GM21515 (cell line): ENCODE results near the gene PRDM10.
"Not testable (repeated sequence)": the region's sequence is repeated elsewhere in the genome, so short reads cannot be mapped to it uniquely, and the experiment has no call there.

Experiments
- ATAC-seq: cut with Tn5 transposase; IDR thresholded peaks from one replicate; pipeline ENCODE4 v1.9.1; 2021; ENCODE audit not compliant: unreplicated experiment

The PRDM10 gene, protein sequence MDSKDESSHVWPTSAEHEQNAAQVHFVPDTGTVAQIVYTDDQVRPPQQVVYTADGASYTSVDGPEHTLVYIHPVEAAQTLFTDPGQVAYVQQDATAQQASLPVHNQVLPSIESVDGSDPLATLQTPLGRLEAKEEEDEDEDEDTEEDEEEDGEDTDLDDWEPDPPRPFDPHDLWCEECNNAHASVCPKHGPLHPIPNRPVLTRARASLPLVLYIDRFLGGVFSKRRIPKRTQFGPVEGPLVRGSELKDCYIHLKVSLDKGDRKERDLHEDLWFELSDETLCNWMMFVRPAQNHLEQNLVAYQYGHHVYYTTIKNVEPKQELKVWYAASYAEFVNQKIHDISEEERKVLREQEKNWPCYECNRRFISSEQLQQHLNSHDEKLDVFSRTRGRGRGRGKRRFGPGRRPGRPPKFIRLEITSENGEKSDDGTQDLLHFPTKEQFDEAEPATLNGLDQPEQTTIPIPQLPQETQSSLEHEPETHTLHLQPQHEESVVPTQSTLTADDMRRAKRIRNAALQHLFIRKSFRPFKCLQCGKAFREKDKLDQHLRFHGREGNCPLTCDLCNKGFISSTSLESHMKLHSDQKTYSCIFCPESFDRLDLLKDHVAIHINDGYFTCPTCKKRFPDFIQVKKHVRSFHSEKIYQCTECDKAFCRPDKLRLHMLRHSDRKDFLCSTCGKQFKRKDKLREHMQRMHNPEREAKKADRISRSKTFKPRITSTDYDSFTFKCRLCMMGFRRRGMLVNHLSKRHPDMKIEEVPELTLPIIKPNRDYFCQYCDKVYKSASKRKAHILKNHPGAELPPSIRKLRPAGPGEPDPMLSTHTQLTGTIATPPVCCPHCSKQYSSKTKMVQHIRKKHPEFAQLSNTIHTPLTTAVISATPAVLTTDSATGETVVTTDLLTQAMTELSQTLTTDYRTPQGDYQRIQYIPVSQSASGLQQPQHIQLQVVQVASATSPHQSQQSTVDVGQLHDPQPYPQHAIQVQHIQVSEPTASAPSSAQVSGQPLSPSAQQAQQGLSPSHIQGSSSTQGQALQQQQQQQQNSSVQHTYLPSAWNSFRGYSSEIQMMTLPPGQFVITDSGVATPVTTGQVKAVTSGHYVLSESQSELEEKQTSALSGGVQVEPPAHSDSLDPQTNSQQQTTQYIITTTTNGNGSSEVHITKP

DNA sequence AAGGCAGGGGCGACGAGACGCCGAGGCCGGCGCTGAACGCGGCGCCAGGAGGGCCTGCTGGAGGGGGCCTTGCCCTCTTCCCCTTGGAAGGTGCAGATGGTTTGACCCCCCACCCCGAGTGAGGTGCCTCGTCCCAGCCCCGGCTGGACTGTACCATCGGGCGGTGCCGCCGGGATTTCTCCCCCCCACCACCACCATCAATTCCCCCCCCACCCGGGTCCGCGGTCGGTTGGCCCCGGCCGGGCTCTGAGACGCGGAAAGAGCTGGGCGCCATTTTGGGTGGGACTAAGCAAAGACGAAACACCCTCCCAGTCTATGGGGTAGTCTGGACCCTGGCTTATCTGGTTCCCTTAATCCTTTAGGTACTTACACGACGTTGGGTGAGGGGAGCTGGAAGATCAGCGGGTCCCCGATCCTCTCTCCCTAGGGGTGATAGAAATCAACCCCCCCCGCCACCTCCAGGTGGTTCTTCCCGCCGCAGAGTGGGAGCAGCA, at the start of gene PRDM10:
TSS of gene PRDM10 (minus strand) at position 484 of the 494 bp plus-strand sequence. CDS start 41,871 bp downstream, outside the sequence.
- peak; percentile 47 for ATAC-seq

DNA sequence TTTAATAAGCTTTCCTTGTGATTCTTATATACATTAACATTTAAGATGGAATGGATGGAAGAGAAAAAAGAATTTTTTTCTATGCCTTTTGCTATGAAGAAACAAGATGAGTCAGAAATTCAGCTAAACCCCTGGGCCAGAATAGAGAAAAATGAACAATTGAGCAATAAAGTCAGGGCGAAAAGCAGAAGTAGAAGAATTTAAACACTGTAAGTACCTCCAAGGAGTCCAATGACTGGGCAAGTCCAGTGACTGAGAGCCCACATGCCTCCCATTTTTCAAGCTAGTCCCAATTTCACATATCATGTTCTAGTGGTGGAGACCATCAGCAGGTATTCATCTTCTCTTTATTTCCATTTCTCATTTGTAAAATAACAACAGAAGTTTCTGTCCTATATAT, 48.4 kb upstream of the PRDM10 start:
- ATAC-seq: no peak

DNA sequence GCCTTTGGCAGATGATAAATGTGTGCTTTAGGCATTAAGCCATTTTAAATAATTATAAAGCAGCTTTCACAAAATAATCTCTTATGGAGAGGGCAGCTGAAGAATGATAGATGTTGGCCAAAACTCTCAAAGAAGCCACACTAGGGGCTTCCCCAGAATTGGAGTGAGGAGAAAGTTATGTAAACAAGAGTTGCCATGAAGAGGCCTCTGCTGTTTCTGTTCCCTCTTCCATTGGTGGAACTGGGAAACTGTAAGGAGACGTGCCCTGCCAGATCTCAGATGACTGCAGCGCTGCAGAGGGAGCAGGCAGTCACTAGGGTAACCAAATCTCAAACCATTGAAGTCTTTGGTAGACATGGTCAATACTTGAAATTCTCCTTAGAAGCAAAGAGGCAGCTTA, 47.6 kb upstream of the PRDM10 start:
- no peak for ATAC-seq

DNA sequence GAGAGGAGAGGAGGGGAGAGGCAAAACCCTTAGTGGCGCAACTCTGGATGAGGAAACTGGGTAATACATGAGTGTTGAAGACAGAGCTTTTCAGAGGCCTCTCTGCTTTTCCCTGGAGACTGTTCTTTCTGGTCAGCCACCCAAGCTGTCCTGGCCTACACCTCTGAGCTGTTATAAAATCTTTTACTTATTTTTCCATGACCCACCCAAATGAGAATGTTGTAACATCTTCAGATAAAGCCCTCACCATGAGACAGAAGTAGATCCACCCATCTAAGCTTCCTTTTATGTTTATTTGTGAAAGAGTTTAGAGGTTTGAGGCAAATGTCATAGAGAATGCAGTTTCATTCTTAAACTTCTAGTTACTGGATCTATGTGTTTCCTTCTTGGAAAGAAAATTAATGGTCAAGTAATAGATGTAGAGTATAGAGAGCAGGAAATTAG, 46.7 kb upstream of the PRDM10 start:
- ATAC-seq: no peak

DNA sequence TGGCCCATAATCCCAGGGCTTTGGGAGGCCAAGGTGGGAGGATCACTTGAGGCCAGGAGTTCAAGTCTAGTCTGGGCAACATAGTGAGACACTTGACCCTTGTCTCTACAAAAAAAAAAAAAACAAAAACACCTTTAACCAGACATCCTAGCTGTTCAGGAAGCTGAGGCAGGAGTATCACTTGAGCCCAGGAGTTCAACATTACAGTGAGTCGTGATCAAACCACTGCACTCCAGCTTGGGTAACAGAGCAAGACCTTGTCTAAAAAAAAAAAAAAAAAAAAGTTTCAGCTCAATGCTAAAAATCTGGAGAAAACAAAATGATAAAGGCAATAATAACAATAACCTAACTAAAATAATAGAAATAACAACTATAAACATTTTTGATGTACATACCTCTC, 44.5 kb upstream of the PRDM10 start:
- no peak for ATAC-seq

DNA sequence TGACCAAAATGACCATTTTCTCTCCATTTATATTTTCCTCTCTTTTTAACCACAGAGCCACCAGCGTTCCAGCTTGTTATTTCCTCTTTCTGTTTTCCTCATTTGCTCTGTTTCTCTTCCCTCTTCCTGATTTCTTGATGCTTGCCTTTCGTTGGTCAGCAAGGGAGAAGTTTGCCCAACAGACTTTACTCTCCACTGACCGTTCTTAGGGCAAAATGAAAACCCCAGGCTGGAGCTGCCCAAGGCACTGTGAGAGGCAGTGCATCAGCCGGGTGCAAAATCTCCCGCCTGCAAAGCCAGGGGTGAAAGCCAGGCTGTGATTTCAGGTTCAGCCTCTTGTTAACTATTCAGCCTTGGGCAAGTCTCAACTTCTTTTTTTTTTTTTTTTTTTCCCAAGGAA, 40.9 kb upstream of the PRDM10 start:
- no peak for ATAC-seq

DNA sequence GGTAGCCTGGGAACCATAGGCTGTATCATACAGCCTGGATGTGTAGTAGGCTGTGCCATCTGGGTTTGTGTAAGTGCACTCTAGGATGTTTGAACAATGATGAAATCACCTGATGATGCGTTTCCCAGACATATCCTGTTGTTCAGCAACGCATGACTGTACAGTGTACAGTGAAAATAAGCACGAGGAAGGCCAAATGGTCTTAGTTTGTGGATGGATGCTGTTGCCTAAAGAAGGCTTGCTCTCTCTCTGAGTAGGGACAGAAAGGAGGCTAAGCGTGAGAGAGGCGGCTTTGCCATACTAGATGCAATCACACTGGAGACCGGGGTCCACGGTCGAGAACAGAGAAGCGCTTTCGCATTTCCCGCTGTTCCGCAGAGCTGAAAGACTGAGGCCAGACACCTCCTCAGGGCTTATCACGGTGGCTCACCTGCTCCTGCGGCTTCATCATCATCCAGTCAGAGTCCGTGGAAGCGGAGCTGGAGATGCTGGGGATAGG, 39.5 kb upstream of the PRDM10 start:
- no peak for ATAC-seq

DNA sequence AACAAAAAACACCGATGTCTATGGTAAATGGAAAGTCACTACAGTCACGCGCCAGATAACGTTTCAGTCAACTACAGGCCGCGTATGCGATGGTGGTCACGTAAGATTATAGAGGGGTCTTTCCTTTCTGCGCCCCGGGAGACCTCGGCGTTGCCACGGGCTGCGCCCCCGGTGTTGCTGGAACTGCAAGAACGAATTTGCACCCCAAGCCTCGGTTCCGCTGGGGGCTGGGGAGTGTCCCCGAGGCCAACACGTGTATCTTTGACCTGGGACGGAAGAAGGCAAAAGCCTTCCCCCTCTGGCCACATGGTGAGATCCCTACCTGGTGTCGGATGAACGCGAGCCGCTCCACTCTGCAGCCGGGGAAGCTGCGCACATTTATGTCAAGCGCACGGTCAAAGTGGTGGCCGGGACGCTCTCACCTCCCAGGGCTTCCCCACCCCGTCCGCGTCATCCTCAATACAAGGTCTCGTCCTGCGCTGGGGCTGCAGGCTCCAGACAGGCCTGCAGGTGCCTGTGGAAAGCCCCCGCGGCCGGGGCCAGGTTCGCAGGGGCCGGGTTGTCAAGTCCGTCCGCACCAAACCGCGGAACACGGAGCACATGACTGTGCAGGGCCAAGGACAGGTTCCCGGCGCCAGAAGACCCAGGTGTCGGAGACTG, 37.8 kb upstream of the PRDM10 start:
- no peak for ATAC-seq

DNA sequence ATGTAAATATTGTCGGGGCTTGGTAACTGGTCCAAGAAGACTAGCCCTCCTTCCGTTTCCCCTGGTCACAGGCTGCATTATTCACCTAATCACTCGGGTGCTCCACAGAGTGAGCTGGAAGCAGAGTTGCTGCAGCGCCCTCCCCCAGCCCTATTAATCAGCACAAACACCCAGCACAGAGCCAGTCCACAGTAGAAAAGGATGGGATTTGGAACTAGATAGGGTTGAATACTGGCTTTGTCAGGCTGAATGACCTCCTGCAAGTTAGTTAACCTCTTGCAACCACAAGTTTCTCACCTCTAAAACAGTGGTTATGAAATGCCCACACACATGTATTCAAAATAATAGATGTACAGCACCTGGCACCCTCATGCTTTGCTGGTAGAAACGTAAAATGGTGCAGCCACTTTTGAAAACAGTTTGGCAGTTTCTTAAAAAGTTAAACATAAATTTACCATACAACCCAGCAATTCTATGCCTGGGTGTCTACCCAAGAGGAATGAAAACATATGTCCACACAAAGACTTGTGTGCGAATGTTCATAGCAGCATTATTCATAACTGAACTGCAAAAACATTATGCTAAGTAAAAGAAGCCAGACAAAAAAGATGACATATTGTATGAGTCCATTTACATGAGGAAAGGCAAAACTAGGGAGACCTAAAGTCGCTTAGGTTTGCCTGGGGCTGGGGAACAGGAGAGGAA, 35.4 kb upstream of the PRDM10 start:
- no peak for ATAC-seq

DNA sequence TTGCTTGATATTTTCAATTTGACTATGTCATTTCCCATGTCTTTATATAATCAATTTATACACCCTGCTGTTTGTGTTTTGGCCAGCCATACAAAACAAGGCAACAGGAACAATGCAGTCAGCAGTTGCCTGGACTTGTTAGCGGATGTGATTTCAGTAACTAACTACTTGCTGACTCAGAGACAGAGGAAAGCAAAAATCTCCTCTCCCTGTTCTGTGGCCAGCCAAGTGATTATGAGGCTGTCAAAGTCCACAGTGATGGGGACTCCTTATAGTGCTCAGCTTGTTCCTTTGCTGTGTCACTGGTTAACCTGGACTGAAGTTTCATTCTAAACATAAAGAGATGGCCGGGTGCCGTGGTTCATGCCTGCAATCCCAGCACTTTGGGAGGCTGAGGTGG, 34.4 kb upstream of the PRDM10 start:
- no peak for ATAC-seq

DNA sequence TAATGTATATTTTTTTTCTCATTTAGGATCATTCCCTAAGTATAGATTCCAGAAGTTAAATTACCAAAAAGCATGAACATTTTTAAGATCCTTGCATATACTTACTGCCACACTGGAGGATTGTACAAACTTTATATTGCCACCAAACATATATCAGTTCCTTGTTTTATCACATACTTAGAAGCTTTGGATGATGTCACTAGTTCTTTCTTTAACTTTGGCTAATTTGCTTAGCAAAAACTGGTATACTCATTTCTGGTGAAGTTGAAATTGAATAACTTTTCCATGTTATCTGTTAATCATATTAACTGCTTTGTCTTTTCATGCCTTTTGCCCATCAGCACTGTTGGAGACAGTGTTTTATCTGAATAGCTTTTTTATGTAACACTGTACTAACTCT, 31.6 kb upstream of the PRDM10 start:
- no peak for ATAC-seq

DNA sequence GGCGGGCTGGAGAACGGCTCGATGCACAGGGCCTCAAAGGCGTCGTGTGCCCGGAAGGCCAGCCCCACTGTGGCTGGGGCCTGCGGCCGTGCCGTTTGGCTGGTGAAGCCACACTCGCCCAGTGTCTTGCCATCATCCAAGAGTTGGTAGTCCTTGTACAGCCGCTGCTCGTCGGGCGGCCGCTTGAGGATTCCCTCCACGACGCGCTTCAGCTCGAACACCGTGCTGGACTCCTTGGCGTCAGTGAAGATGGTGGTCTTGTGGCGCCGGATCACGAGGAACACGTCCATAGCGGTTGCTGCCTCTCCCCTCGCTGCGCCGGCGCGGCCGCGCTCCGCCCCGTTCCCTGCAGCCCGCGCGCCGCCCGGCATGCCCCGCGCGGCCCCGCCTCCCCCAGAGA, 30.3 kb upstream of the PRDM10 start:
- ATAC-seq: no peak

DNA sequence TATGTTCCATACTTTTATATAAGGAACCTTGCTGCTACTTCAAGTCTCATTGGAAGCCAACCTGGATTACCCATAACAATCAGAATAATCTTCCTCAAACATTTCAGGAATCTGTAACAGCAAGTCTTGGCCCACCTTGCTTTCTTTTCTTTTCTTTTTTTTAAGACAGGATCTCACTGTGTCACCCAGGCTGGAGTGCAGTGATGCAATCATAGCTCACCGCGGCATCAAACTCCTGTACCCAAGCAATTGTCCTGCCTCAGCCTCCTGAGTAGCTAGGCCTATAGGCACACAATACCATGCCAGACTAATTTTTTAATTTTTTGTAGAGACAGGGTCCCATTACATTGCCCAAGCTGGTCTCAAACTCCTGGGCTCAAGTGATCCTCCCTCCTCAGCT, 29.3 kb upstream of the PRDM10 start:
- no peak for ATAC-seq

DNA sequence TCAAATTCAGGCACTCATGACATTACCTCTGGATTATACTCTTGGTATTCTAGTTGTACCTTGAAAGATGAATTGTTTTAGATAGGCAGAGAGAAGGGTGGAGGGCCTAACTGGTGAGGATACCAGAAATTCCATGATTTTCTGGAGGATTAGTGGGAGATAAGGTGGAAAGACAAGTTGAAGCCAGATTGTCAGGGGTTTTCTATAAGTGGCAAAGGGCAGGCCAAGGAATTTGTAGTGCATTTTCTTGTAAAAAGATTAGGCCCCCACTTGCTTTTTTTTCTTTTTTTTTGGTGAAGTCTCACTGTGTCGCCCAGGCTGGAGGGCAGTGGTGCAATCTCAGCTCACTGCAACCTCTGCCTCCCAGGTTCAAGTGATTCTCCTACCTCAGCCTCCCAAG, 28.4 kb upstream of the PRDM10 start:
- no peak for ATAC-seq

DNA sequence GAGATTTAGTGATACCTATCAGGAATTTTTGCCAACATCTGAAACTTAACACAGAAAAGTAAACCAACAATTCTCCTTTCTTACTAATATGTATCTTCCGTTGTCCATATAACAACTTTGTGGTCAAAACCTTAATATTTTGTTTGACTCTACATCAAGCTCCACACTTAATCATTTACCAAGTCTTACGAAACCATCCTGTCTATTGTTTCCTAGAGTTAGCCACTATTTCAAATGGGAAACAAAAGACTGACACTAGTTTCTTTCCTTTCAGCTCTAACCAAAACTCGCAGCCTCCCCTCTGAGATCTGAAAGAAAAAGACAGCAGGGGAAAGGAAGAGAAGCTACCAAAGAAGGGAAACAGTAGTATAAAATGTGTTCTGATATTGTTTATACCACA, 26.5 kb upstream of the PRDM10 start:
- ATAC-seq: no peak

DNA sequence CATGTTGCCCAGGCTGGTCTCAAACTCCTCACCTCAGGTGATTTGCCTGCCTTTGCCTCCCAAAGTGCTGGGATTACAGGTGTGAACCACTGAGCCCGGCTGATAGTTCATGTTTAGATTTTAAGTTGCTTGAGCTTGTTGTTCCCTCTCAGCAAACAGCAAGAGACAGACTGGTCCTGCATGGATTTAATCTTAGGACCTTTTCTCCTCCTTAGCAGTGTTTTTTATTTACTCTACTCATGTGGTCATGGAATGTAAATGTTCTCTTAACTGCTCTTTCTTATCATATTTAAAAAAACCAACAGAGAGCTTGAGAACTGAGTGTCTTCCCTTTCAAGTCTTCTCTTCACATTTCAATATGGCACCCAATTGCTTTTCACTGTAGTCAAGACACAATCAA, 22.7 kb upstream of the PRDM10 start:
- ATAC-seq: no peak

DNA sequence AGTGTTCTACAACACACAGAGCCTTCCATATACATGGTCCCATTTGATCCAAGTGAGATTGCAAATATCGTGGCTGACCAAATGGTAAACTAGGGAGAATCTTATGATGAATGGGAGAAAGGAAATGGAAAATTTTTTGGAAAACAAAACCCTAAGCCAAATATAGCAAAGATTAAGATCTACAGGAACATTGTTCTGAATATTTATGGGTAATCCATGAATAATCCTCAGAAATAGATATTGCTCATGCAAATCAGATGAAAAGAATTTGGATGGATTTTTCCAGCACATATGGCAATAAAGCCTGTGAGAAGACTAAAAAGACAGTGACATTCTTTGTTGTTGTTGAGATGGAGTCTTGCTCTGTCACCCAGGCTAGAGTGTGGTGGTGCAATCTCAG, 21.7 kb upstream of the PRDM10 start:
- no peak for ATAC-seq

DNA sequence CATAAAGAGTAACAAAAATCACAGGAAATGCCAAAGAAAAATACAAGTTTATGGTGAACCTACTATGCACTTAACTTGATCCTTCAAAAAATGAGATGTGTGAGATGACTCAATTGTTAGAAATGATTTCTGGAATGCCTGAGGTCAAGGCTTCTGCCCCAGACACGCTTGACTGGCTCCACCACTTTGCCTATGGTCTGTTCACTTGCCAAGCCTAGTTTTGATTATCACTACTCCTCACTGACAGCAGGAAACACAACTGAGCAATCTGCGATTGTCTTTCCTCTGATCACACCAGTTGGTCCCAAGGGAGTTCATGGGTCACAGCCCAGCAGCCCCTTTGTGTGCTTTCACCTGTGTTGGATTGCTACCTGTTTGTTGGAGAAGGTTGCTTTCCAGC, 20.6 kb upstream of the PRDM10 start:
- ATAC-seq: peak; percentile 98

DNA sequence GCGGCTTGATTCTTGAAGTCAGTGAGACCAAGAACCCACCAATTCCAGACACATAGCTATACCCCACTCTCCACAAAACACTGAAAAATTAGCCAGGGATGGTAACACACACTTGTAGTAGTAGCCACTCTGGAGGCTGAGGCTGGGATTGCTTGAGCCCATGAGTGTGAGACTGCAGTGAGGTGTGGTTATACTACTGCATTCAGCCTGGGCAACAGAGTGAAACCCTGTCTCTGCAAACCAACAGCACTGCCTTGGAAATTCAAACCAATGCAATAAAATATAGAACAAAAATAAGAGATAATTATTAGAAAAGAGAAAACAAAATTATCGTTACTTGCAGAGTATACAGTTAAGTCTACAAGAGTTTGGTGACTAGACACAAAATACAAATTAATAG, 20.2 kb upstream of the PRDM10 start:
- no peak for ATAC-seq

DNA sequence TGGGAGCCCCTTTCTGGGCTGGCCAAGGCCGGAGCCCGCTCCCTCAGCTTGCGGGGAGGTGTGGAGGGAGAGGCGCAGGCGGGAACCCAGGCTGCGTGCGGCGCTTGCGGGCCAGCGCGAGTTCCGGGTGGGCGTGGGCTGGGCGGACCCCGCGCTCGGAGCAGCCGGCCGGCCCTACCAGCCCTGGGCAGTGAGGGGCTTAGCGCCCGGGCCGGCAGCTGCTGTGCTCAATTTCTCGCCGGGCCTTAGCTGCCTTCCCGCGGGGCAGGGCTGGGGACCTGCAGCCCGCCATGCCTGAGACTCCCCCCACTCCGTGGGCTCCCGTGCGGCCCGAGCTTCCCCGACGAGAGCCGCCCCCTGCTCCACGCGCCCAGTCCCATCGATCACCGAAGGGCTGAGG, 19.0 kb upstream of the PRDM10 start:
- ATAC-seq: not testable (repeated sequence)
